Embryonic facial prominence (tissue), 1 donor: ENCODE measurements around the gene C2CD4C.
"Not testable (repeated sequence)": the region's sequence is repeated elsewhere in the genome, so short reads cannot be mapped to it uniquely, and the experiment has no call there.

Source experiments
- DNase-seq: peaks from one replicate; pipeline ENCODE4 v3.0.0-alpha.2; 2016; ENCODE audit errors: extremely low spot score

Gene C2CD4C

GRCh38 chr19:383922-384798 lies 24.8 kb downstream of the C2CD4C start:
- DNase-seq = no peak

GRCh38 chr19:383040-383439 lies 25.9 kb downstream of the C2CD4C start:
- no peak for DNase-seq

DNA sequence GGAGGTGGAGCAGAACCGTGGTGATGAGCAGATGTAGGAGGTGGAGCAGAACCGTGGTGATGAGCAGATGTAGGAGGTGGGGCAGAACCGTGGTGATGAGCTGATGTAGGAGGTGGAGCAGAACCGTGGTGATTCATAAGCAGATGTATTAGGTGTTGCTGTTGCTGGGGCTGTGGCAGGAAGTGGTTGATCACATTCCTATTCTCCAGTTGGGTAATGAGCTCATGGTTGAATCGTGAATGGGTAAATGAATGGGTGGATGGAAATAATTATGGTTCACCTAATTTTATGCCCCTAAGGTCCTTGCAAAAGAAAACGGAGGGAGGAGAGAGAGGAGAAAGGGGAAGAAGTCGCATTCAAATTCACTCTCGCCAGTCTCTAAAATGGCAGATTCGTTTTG lies 26.4 kb downstream of the C2CD4C start:
- not testable (repeated sequence) for DNase-seq

- DNase-seq = not testable (repeated sequence)
These were observed 27.0 kb downstream of the C2CD4C start for GRCh38 chr19:381901-382300.

- DNase-seq = not testable (repeated sequence)
These were observed 28.2 kb downstream of the C2CD4C start for GRCh38 chr19:380618-381219.

DNA sequence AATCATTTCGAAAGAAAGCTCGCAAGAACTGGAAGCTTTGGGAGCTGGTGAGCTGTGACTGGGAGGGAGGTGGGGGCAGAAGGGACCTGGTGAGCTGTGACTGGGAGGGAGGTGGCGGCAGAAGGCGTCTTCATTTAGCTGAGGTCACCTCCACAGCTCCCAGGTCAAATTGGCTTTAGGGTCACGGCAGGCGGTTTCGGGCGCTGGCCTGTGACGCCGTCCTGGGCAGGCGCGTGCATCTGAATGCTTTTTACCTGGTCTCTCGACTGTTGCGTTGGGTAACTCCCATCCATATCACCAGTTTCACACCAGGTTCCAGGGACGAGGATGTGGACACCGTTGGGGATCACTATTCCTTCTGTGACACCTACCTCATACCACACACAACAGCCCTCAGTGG lies 29.2 kb downstream of the C2CD4C start:
- no peak for DNase-seq

GRCh38 chr19:378706-379105 lies 30.2 kb downstream of the C2CD4C start:
- DNase-seq = no peak

DNA sequence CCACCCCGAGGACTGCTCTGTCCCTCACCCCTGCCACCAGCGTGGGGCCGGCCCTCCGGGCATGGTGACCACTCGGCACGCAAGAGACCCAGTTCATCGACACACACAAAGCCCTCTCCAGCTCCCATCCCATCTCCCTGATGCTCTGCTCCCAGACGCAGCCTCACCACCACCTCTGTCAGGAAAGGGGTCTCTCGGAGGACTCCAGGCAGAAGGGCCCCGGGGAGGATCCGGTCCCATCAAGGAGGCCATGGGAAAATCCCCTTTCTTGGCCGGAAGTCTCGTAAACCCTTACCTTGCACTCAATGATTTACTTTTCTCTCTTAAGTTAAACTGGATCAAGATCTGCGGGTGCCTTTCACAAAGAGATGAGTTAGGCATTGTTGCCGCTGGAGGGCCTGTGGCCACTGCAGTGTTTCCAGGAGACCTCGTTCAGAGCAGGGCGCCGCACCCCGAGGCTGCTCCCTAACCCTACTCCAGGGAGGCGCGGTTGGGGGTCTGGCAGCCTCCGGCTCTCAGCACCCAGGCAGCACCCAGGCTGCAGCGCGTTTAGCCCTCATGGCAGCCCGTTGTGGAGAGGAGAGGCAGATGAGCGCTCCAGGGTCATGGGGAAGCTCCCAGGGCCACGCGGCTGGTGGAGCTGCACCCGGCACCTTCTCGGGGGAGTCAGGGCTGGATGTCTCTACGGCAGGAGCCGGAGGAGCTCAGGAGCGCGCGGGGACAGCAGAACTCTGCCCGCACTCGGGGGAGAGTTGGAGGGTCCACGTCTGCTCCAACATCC lies 31.0 kb downstream of the C2CD4C start:
- no peak for DNase-seq

- DNase-seq = no peak
These were observed 32.9 kb downstream of the C2CD4C start for GRCh38 chr19:376111-376470.

DNA sequence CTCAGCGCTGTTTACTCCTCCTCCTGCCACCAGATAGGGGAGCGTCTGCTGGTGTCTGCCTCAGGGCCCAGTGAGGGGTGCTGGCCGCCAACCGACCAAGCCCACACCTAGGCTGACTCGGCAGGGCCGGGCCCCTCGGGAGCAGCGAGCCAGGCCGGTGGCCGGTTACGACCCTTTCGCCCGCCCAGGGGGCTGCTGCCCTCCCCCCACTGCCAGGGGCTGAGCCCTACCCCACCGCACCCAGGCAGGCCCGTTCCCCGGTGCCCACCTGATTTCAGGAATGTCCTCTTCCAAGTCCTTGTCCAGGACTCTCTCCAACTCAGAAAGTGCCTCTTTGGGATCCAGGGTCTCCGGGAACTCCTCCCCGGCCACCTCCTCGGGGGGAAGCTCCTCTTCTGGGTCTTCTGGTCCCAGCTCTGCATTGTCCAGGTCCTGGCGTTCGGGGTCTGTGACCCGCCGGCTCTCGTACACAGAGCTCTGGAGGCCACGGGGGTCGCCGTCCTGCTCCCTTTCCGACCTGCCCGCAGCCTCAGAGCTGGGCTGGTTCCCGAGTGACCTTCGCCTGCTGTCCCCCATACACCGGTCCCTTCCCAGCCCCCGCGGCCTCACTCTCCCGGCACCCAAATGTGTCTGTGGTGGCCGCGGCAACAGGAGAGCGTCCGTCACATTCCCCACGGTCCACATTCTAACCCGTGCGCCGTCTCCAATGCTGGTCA lies 33.4 kb downstream of the C2CD4C start:
- no peak for DNase-seq

DNA sequence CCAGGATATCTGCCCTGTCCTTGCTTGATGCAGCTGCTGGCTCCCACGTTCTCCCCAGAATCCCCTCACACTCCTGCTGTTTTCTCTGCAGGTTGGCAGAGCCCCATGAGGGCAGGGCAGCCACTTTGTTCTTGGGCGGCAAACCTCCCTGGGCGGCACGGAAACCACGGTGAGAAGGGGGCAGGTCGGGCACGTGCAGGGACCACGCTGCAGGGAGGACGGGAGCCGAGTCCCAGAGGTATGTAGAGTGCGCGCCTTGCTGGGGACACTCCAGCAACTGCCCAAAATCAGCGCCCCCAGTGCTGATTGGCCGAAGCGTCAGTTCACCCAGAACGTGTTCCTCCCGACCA lies 34.1 kb downstream of the C2CD4C start:
- DNase-seq = no peak

DNA sequence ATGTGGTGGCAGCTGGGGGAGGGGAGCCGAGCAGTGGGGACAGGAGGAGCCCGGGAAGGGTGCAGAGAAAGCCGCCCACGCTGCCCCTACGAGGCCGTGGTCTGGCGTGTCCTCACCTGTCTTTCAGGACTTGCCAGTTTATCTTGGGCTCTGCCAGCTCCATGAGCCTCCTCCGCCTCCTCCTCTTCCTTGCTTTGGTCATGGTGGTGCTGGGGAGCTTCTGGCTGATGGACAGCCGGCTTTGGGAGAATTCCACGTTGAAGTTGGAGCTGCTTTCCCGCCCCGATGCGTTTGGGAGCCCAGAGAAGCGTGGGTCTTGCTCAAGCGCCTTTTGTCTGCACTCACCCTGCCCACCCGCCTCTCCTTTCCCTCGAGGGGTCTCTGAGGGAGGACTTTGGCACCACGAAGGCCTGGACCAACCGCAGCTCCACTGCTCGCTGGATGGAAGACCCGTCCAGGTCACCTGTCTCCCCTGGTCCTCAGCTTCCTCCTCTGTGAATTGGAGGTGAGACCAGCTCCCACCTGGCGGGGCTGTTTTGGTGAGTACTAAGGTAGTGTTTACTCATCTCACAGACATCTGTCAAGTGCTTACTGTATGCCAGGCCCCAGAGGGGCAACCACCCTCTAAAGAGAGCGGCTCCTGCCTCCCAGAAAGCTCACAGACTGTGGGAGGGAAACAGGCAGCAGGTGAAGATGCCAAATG lies 34.6 kb downstream of the C2CD4C start:
- DNase-seq = no peak

GRCh38 chr19:373391-374182 lies 35.4 kb downstream of the C2CD4C start:
- DNase-seq = no peak

DNA sequence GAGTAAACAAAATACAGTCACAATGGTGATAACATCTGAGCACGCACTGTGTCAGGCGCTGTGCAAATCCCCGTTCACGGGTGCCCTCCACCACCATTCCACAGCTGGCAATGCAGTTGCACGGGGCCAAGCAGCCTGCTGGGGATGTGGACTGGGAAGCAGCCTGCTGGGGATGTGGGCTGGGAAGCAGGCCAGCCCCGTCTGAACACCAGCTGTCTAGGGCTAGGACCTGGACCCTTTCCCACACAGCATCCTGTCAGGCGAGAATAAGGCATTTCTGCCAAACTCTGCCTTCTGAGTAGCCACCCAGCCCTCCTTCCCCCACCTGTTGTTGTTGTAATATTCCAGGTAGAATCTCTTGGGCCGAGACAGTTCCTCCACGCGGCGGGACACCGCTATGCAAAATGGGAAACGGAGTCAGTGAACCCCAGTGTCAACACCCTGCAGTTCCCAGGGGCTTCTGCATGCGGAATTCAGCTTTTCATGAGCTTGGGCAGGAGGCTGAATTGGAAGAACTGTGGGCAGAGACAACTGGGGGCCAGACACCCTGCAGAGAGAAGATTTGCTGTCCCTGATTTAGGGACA lies 36.5 kb downstream of the C2CD4C start:
- DNase-seq = no peak

- DNase-seq = no peak
These were observed 37.3 kb downstream of the C2CD4C start for GRCh38 chr19:371501-372168.

DNA sequence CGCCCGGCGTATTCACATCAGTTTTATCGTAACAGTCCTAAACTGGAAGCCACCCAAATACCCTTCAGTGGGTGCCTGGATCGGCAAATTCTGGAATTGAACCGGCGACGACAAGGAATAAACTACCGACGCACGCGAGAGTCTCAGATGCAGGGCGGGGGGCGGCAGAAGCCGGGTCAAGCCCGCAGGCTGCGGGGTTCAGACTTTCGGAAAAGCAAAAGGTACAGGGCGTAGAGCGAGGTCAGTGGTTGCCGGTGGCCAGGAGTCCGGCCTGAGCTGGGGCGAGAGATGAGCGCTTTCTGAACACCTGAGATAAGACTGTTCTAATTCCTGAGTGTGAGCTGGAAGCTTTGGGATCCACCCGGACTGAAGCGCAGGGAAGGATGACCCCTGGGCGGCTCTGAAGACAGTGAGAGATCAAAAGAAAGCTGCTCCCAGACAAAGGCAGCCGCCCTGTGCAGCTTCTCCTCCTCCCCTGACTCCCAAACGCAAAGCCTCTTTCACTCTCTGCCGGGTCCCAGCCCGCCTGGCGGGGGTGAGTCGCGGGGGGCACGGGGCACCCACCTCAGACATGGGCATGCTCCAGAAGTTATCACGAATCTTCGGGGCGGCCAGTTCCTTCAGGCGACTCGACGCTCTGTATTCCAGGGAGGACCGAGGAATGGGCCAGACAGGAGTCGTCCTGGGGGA lies 38.2 kb downstream of the C2CD4C start:
- DNase-seq = no peak

- no peak for DNase-seq
These were observed 39.1 kb downstream of the C2CD4C start for GRCh38 chr19:369876-370275.

GRCh38 chr19:369256-369655 lies 39.7 kb downstream of the C2CD4C start:
- no peak for DNase-seq

DNA sequence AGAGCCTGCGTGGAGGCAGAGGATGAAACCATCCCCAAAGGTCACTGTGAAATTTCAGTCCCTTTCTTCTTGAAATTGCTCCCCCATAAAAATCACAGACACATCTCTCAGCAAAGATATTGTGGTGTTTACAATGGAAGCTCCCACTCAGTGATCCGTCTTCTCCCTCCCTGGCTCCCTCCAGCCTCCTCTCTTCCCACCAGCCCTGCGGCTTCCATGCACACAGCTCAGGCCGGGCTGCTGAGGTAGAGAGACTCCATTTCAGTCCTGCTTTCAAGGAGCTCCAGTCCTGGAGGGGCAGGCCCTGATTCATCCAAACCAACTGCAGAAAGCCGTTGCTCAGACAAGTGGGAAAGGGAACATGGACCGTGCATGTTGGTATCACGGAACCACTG lies 40.3 kb downstream of the C2CD4C start:
- no peak for DNase-seq
